Osteoblast (primary cell): ENCODE data around the gene CCDC8. TPM values are rescaled to one million over a fixed set of nuclear protein-coding genes. Genes with fewer than 3 reads are reported as not detected.

Source experiments
- DNase-seq: peaks from one replicate; pipeline ENCODE4 v3.0.0; 2011; ENCODE audit warnings: low spot score, mixed read lengths; ENCODE audit not compliant: insufficient read length; ENCODE audit errors: missing footprints
- H2AFZ ChIP-seq: 2 replicates; pipeline ENCODE4 v1.6.0; 2011; ENCODE audit warnings: mild to moderate bottlenecking, low read length
- H3K27ac ChIP-seq: 2 replicates; pipeline ENCODE4 v1.5.1; 2011; ENCODE audit warnings: mild to moderate bottlenecking, low read depth, low read length, moderate library complexity
- H3K27me3 ChIP-seq: 2 replicates; pipeline ENCODE4 v1.6.0; 2012; ENCODE audit warnings: mild to moderate bottlenecking, control low read depth, inconsistent platforms, low read length, moderate library complexity; ENCODE audit not compliant: insufficient read depth
- H3K36me3 ChIP-seq: 2 replicates; pipeline ENCODE4 v1.5.1; 2011; ENCODE audit warnings: mild to moderate bottlenecking, low read length, control low read depth, moderate library complexity; ENCODE audit not compliant: insufficient read depth
- H3K4me1 ChIP-seq: 2 replicates; pipeline ENCODE4 v1.5.1; 2011; ENCODE audit warnings: mild to moderate bottlenecking, low read length, control low read depth, moderate library complexity; ENCODE audit not compliant: insufficient read depth
- H3K4me2 ChIP-seq: 2 replicates; pipeline ENCODE4 v1.6.0; 2011; ENCODE audit warnings: mild to moderate bottlenecking, low read length; ENCODE audit not compliant: insufficient read depth
- H3K4me3 ChIP-seq: fragments of 200-600 bp; sonication (generic); 3 replicates; pipeline ENCODE4 v1.5.1; 2012; ENCODE audit warnings: mild to moderate bottlenecking, low read length, inconsistent platforms; ENCODE audit not compliant: insufficient read depth
- H3K79me2 ChIP-seq: 2 replicates; pipeline ENCODE4 v1.6.0; 2012; ENCODE audit warnings: mild to moderate bottlenecking, low read length, control low read depth, inconsistent platforms; ENCODE audit not compliant: insufficient read depth
- H3K9me3 ChIP-seq: 2 replicates; pipeline ENCODE4 v1.5.1; 2011; ENCODE audit warnings: low read depth, low read length, control low read depth
- H4K20me1 ChIP-seq: 2 replicates; pipeline ENCODE4 v1.6.0; 2012; ENCODE audit warnings: mild to moderate bottlenecking, low read length, control low read depth; ENCODE audit not compliant: insufficient read depth
- total RNA-seq: library from RNA; depleted of rRNA; stranded (reverse); fragments of >200 nt; gene quantifications from 2 replicates; pipeline ENCODE4 v1.2.3, GENCODE V29; 2012
- TF ChIP-seq, protein P1 (sequence below): IDR thresholded peaks from 2 replicates; pipeline ENCODE4 v1.5.1; 2011; ENCODE audit warnings: mild to moderate bottlenecking, low read depth, low read length, moderate library complexity; ENCODE audit errors: extremely low read depth

CCDC8 gene
- total RNA-seq, 1 donor, result 17.4 TPM

DNA sequence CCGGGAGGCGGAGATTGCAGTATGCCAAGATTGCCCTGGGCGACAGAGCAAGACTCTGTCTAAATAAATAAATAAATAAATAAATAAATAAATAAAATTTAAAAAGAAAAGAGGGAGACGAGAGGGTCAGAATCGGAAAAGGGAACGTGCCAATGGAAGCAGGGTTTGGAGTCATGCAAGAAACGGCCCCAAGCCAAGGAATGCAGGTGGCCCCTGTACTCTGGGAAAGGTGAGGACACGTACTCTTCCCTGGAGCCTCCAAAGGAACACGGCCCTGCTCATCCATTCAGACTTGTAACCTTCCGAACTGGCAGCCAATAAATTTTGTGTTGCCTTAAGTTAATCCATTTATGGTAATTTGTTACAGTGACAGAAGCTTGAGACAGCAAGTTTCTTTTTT lies 35.2 kb upstream of the CCDC8 start:
- no peak for DNase-seq
- TF ChIP-seq, protein P1, sequence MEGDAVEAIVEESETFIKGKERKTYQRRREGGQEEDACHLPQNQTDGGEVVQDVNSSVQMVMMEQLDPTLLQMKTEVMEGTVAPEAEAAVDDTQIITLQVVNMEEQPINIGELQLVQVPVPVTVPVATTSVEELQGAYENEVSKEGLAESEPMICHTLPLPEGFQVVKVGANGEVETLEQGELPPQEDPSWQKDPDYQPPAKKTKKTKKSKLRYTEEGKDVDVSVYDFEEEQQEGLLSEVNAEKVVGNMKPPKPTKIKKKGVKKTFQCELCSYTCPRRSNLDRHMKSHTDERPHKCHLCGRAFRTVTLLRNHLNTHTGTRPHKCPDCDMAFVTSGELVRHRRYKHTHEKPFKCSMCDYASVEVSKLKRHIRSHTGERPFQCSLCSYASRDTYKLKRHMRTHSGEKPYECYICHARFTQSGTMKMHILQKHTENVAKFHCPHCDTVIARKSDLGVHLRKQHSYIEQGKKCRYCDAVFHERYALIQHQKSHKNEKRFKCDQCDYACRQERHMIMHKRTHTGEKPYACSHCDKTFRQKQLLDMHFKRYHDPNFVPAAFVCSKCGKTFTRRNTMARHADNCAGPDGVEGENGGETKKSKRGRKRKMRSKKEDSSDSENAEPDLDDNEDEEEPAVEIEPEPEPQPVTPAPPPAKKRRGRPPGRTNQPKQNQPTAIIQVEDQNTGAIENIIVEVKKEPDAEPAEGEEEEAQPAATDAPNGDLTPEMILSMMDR, result no peak
- no peak overlapping the region for H3K4me3 ChIP-seq
- no peak overlapping the region for H3K27ac ChIP-seq
- no peak overlapping the region for H3K4me2 ChIP-seq
- H4K20me1 ChIP-seq, result no peaks in the 10 kb centered on the region
- no peaks in the 10 kb centered on the region for H3K4me1 ChIP-seq
- H3K79me2 ChIP-seq, result no peaks in the 10 kb centered on the region
- H3K27me3 ChIP-seq, result no peaks in the 10 kb centered on the region
- no peaks in the 10 kb centered on the region for H3K9me3 ChIP-seq
- H2AFZ ChIP-seq, result no peak overlapping the region
- no peaks in the 10 kb centered on the region for H3K36me3 ChIP-seq

DNA sequence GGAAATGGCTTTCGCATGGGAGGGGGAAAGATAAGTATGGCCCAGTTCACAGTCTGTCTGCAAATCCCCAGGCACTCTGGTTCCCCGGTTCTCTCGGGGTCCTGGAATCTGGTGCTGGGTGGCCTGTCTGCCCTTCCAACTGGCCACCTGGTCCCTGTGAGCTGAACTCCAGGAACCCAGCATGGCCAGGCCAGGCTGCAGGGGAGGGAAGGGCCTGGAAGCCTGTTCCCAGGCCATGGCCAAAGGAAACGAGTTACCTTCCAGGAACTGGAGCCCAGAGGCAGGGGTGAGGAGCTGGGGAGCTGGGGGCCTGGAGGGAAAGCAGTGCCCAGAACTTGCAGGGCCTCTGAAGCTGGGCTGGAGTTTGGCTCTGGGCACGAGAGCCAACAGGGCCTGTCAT lies 34.5 kb upstream of the CCDC8 start:
- Histone ChIP-seq H3K4me1 (peaks cover 5% of the 10 kb centered on the region), H3K4me2 (no peak overlapping the region), H4K20me1 (no peaks in the 10 kb centered on the region), H3K27me3 (no peaks in the 10 kb centered on the region), H3K4me3 (no peak overlapping the region), H3K9me3 (no peaks in the 10 kb centered on the region), H3K36me3 (no peaks in the 10 kb centered on the region), H2AFZ (peak overlapping the region; percentile 68), H3K27ac (no peak overlapping the region), H3K79me2 (no peaks in the 10 kb centered on the region)
- TF ChIP-seq, protein P1, result no peak
- peak; percentile 29 for DNase-seq

DNA sequence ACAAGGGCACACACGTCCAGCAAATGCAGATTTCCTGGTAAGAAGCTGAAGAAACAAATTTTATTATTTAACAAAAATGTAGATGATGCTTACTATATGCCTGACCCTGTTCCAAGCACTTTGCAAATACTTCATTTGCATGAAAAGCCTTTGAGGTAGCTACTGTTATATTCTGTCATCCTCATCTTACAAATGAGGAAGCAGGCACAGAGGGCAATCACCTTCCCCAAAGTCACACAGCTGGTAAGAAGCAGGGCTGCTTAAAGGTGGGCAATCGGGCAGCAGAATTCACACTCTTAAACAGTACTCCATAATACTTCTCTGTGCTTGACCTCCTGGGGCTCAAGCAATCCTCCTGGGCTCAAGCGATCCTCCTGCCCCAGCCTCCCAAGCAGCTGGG lies 33.6 kb upstream of the CCDC8 start:
- Histone ChIP-seq H3K79me2 (no peaks in the 10 kb centered on the region), H3K9me3 (no peaks in the 10 kb centered on the region), H3K27me3 (no peaks in the 10 kb centered on the region), H4K20me1 (no peaks in the 10 kb centered on the region), H3K4me3 (no peak overlapping the region), H3K4me1 (peaks cover 6% of the 10 kb centered on the region), H2AFZ (no peak overlapping the region), H3K27ac (no peak overlapping the region), H3K36me3 (no peaks in the 10 kb centered on the region), H3K4me2 (no peak overlapping the region)
- TF ChIP-seq, protein P1, result no peak
- no peak for DNase-seq

DNA sequence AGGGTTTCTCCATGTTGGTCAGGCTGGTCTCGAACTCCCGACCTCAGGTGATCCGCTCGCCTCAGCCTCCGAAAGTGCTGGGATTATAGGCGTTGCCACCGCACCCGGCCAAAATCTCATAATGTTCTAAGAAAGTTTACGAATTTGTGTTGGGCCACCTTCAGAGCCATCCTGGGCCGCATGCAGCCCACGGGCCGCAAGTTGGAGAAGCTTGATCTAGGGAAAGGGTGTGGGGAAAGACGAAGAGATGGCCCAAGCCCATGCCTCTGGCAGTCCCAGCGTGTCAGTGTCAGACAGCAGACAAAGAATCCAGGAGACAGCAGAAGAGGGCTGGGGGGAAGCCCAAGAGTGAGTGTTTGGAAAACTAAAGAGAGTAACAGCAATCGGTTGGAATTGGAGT lies 32.7 kb upstream of the CCDC8 start:
- H3K36me3 ChIP-seq, result no peaks in the 10 kb centered on the region
- H3K27ac ChIP-seq, result no peak overlapping the region
- TF ChIP-seq, protein P1, result no peak

More for the DNA sequence above, 32.7 kb upstream of the CCDC8 start:
- H3K9me3 ChIP-seq, result no peaks in the 10 kb centered on the region
- H3K4me3 ChIP-seq, result no peak overlapping the region
- DNase-seq, result peak; percentile 32
- no peaks in the 10 kb centered on the region for H3K27me3 ChIP-seq
- peaks cover 6% of the 10 kb centered on the region for H3K4me1 ChIP-seq
- H3K79me2 ChIP-seq, result no peaks in the 10 kb centered on the region
- no peak overlapping the region for H2AFZ ChIP-seq
- H4K20me1 ChIP-seq, result no peaks in the 10 kb centered on the region
- no peak overlapping the region for H3K4me2 ChIP-seq
